Muscle layer of colon (tissue), 2 donors: ENCODE measurements around the gene ZIC5.

Source experiments
- H3K27ac ChIP-seq: one replicate; pipeline ENCODE4 v1.7.0; 2013; ENCODE audit warnings: low read depth, mild to moderate bottlenecking, low read length, moderate library complexity
- H3K27me3 ChIP-seq, 2 donors: one replicate each; pipeline ENCODE4 v1.7.0; 2013; ENCODE audit warnings: low read length in 2 of 2, mild to moderate bottlenecking in 2 of 2; ENCODE audit not compliant: insufficient read depth in 2 of 2, control insufficient read depth in 1 of 2
- H3K36me3 ChIP-seq: one replicate; pipeline ENCODE4 v1.7.0; 2013; ENCODE audit warnings: mild to moderate bottlenecking, low read length; ENCODE audit not compliant: insufficient read depth
- H3K4me1 ChIP-seq: one replicate; pipeline ENCODE4 v1.7.0; 2013; ENCODE audit warnings: mild to moderate bottlenecking, low read length; ENCODE audit not compliant: insufficient read depth
- H3K4me3 ChIP-seq, 2 donors: one replicate each; pipeline ENCODE4 v1.7.0; 2013; ENCODE audit warnings: low read length in 2 of 2, low read depth in 1 of 2, mild to moderate bottlenecking in 1 of 2, moderate library complexity in 1 of 2
- H3K9ac ChIP-seq: one replicate; pipeline ENCODE4 v1.7.0; 2013; ENCODE audit warnings: low read length
- H3K9me3 ChIP-seq: one replicate; pipeline ENCODE4 v1.7.0; 2013; ENCODE audit warnings: mild to moderate bottlenecking, low read length
- donor health status: abdominal sarcoma.
- donor health status: Adenocarcinoma of cecum.

ZIC5 gene

GRCh38 chr13:99971576-99972189 lies at the start of gene ZIC5:
TSS of gene ZIC5 (minus strand) at chr13:99971767. CDS start at chr13:99971603, 164 bp downstream.
- no peak within 1 kb of the TSS for H3K27ac ChIP-seq
- H3K27me3 ChIP-seq = peaks cover 73 to 91% of the 10 kb centered on the region in 2 donors
- peaks cover 15% of the 10 kb centered on the region for H3K4me1 ChIP-seq
- no peaks in the 10 kb centered on the region for H3K36me3 ChIP-seq
- H3K4me3 ChIP-seq = no peak within 1 kb of the TSS
- peaks cover 21% of the 10 kb centered on the region for H3K9me3 ChIP-seq
- no peak within 1 kb of the TSS for H3K9ac ChIP-seq

DNA sequence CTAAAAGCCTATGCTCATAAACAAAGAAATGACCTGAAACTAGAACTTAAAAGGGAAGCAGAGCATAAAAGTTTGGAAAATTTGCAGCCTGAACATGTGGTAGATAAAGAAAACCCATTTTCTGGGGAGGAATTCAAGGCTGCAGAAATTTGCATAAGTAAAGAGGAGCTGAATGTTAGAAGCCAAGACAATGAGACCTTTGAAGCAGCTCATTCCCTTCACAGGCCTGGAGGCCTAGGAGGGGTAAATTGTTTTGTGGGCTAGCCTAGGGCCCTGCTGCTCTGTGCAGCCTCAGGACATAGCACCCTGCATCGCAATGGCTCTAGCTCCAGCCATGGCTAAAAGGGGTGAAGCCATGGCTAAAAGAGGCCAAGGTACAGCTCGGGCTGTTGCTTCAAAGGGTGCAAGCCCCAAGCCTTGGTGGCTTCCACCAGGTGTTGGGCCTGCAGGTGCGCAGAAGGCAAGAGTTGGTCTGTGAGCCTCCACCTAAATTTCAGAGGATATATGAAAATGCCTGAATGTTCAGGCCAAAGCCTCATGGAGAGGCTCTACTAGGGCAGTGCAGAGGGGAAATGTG lies 48.3 kb upstream of the ZIC5 start:
- no peak overlapping the region for H3K4me3 ChIP-seq
- H3K9ac ChIP-seq = no peak overlapping the region
- no peaks in the 10 kb centered on the region for H3K4me1 ChIP-seq
- H3K27ac ChIP-seq = no peak overlapping the region
- no peaks in the 10 kb centered on the region for H3K9me3 ChIP-seq
- no peaks in the 10 kb centered on the region for H3K27me3 ChIP-seq
- no peaks in the 10 kb centered on the region for H3K36me3 ChIP-seq

DNA sequence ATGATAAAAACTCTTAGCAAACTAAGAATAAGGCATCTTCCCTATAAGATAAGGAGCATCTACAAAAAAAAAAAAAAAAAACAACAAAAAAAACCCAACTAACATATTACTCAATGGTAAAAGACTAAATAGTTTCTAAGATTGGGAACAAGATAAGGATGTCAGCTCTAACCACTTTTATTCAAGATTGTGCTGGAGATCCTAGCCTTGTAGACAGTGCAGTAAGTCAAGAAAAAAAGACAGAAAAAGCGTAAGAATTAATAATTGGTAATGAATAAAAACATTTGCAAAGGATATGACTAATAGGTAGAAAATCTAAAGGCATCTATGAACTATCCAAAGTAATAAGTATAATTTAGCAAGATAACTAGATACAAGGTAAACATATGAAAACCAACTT lies 43.1 kb upstream of the ZIC5 start:
- no peak overlapping the region for H3K27ac ChIP-seq
- H3K9ac ChIP-seq = no peak overlapping the region
- H3K27me3 ChIP-seq = no peaks in the 10 kb centered on the region
- H3K9me3 ChIP-seq = no peaks in the 10 kb centered on the region
- H3K4me1 ChIP-seq = no peaks in the 10 kb centered on the region
- no peak overlapping the region for H3K4me3 ChIP-seq
- H3K36me3 ChIP-seq = no peaks in the 10 kb centered on the region

- H3K4me3 ChIP-seq = no peak overlapping the region
- H3K27ac ChIP-seq = no peak overlapping the region
- H3K9ac ChIP-seq = no peak overlapping the region
- H3K36me3 ChIP-seq = no peaks in the 10 kb centered on the region
- H3K4me1 ChIP-seq = no peaks in the 10 kb centered on the region
- peaks cover 44 to 53% of the 10 kb centered on the region in 2 donors for H3K27me3 ChIP-seq
- peaks cover 11% of the 10 kb centered on the region for H3K9me3 ChIP-seq
Observed at GRCh38 chr13:99998261-99998660, 26.7 kb upstream of the ZIC5 start.

- no peaks in the 10 kb centered on the region for H3K36me3 ChIP-seq
Observed at GRCh38 chr13:99997702-99998214, 26.2 kb upstream of the ZIC5 start.

GRCh38 chr13:99996381-99996973 lies 24.9 kb upstream of the ZIC5 start:
- H3K36me3 ChIP-seq = no peaks in the 10 kb centered on the region
- H3K9ac ChIP-seq = no peak overlapping the region
- no peak overlapping the region for H3K27ac ChIP-seq
- peaks cover 61 to 71% of the 10 kb centered on the region in 2 donors for H3K27me3 ChIP-seq
- H3K9me3 ChIP-seq = peaks cover 11% of the 10 kb centered on the region
- H3K4me3 ChIP-seq = no peak overlapping the region
- H3K4me1 ChIP-seq = no peaks in the 10 kb centered on the region

More at GRCh38 chr13:99997702-99998214, 26.2 kb upstream of the ZIC5 start:
- Histone ChIP-seq H3K4me3 (no peak overlapping the region), H3K27ac (no peak overlapping the region), H3K9ac (no peak overlapping the region), H3K9me3 (peaks cover 11% of the 10 kb centered on the region), H3K27me3 (peaks cover 49 to 58% of the 10 kb centered on the region in 2 donors), H3K4me1 (no peaks in the 10 kb centered on the region)

GRCh38 chr13:99995589-99996380 lies 24.2 kb upstream of the ZIC5 start:
- H3K9me3 ChIP-seq = peaks cover 11% of the 10 kb centered on the region
- no peak overlapping the region for H3K27ac ChIP-seq
- no peaks in the 10 kb centered on the region for H3K36me3 ChIP-seq
- no peak overlapping the region for H3K9ac ChIP-seq
- H3K4me3 ChIP-seq = no peak overlapping the region
- H3K27me3 ChIP-seq = peaks cover 68 to 77% of the 10 kb centered on the region in 2 donors
- no peaks in the 10 kb centered on the region for H3K4me1 ChIP-seq

DNA sequence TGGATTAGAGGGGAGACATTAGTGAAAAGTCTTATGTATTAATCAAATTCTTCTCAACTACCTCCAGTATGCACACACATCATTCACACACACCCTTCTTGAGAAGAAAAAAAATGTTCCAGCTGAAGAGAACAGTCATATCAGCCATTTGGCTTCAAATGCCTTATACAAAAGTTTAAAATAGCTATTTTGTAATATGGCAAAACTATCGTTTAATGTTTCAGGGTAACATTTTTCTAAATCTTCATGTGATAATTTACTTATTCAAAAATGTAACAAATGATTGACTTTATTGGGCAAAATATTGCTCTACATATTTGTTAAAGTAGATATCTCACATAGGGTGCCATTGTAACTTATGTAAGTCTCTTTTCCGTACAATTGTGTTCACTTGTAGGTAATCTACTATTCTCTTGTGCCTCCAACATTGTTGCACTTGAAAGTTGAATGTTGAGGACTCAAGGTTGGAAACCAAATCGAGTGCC lies 23.6 kb upstream of the ZIC5 start:
- Histone ChIP-seq H3K4me1 (peaks cover 1% of the 10 kb centered on the region), H3K36me3 (no peaks in the 10 kb centered on the region), H3K27me3 (peaks cover 75 to 84% of the 10 kb centered on the region in 2 donors), H3K27ac (no peak overlapping the region), H3K4me3 (no peak overlapping the region), H3K9ac (no peak overlapping the region), H3K9me3 (peaks cover 11% of the 10 kb centered on the region)

DNA sequence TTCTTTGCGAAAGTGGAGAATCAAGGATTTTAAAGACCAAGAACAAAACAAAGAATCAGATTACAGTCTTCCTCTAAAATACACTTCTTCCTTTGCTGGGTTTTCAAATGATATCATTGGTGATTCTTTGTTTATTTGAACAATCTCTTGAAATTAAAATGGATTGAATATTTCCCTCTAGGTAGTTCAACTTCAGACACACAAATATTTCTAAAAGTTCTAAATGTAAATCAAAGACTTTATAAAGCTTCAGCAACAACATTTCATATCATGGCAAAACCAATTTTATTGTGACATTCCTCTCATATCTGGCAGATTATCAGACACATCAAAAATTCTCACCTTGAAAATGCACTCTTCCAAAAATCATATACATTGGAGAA lies 23.1 kb upstream of the ZIC5 start:
- Histone ChIP-seq H3K4me3 (no peak overlapping the region), H3K27ac (no peak overlapping the region), H3K4me1 (peaks cover 6% of the 10 kb centered on the region), H3K36me3 (no peaks in the 10 kb centered on the region), H3K9me3 (peaks cover 11% of the 10 kb centered on the region), H3K27me3 (peaks cover 80 to 89% of the 10 kb centered on the region in 2 donors), H3K9ac (no peak overlapping the region)

GRCh38 chr13:99993660-99994637 lies 22.4 kb upstream of the ZIC5 start:
- no peak overlapping the region for H3K27ac ChIP-seq
- no peak overlapping the region for H3K4me3 ChIP-seq
- peaks cover 87 to 96% of the 10 kb centered on the region in 2 donors for H3K27me3 ChIP-seq
- H3K36me3 ChIP-seq = no peaks in the 10 kb centered on the region
- peaks cover 9% of the 10 kb centered on the region for H3K4me1 ChIP-seq
- no peak overlapping the region for H3K9ac ChIP-seq
- H3K9me3 ChIP-seq = peaks cover 11% of the 10 kb centered on the region
